GM18873 (cell line): Measurements from ENCODE around the gene RMI2.

ENCODE experiments used
- ATAC-seq: cut with Tn5 transposase; IDR thresholded peaks from one replicate; pipeline ENCODE4 v1.9.1; 2021; ENCODE audit warnings: mild to moderate bottlenecking, moderate library complexity, moderate number of reproducible peaks; ENCODE audit not compliant: unreplicated experiment, low FRiP score

Gene RMI2

DNA sequence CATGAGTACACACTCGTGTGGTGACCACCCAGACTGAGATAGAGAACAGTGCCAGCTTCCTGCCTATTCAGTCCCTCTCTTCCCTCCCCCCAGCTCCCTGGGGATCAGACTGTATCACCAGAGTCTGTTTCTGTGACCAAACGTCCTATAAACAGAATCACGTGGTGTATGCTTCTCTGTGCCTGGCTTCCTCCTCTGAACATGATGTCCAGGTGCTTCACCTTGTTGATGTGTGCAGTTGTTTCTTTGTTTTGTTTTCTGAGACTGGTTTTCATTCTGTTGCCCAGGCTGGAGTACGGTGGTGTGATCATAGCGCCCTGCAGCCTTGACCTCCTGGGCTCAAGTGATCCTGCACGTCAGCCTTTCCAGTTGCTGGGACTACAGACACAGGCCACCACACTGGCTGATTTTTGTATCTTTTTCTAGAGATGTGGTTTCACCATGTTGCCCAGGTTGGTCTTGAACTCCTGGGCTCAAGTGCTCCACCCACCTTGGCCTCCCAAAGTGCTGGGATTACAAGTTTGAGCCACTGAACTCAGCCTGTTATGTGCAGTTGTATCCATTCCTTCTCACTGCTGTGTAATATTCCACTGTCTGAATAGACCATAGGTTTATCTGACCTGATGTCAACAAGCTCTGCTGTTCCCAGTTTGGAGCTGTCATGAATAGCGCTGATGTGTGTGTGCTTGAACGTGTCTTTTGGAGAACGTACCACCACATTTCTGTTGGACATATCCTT, 35.2 kb upstream of the RMI2 start:
- peak; percentile 63 for ATAC-seq

DNA sequence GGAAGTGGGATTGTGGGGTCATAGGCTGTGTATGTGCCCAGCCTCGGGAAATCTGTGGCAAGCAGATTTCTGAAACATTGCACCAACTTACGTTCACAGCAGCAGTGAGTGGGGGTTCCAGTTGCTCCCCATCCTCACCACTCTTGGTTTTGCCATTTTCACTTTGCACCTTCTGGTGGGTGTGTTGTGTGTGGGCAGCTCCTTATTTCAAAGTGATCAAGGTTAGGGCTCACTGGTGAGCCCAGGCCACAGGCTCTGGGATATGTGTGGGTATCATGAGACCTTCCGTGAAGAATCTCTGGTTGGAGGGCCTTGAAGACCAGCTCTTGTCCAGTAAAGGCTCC, 34.7 kb upstream of the RMI2 start:
- ATAC-seq = no peak

DNA sequence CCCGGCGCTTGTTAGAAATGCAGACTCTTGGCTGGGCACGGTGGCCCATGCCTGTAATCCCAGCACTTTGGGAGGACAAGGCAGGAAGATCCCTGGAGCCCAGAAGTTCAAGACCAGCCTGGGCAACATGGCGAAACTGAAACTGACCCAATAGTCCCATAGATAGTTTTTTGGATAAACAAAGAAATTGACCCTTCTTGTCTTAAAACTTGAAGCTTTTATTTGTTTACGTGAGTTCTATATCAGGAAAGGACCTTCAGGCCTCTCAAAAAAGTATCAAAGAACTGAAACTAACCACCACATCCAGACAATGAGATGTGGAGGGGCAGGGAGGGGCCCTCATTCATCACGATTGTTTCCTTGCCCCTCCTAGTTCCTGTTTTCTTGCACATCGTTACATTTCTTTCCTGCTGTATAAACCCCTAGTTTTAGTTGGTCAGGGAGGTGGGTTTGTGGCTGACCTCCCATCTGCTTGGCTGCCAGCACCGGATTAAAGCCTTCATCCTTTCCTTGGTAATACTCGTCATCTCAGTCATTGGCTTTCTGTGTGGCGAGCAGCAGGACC, 34.2 kb upstream of the RMI2 start:
- peak; percentile 35 for ATAC-seq

DNA sequence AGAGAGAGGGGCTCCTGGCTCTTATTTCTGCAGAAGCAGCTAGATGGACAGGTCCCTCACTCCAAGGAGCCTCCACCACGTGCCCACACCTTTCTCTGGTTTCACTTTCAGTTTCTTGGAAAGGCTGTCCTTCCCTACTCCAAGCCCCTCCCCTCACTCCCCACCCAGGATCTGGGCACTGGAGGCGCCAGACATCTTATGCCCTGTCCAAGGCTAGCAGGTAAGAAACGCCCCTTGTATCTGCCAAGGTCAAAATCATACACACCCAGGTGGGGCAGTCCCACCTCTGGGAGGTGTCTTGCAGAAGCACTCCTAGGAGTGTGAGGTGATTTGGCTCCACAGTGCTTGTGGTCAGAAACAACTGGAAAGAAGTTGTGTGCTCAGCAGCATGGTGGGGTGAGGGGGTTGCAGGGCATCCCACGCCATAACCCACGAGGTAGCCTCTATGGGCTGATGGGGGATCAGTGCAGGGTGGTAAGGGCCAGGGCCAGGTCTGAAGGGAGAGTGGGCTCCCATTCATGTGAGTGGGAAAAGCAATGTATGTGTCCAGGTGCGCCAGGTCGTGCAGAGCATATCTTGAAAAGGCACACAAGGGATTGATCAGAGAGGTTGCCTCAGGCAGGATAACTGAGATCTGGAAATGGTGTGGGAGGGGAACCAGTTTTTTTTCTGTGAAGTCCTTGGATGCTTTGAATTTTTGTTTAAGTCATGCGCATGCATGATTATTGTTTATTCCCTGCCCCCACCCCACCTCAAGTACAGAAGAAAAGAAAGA, 32.4 kb upstream of the RMI2 start:
- ATAC-seq = no peak

DNA sequence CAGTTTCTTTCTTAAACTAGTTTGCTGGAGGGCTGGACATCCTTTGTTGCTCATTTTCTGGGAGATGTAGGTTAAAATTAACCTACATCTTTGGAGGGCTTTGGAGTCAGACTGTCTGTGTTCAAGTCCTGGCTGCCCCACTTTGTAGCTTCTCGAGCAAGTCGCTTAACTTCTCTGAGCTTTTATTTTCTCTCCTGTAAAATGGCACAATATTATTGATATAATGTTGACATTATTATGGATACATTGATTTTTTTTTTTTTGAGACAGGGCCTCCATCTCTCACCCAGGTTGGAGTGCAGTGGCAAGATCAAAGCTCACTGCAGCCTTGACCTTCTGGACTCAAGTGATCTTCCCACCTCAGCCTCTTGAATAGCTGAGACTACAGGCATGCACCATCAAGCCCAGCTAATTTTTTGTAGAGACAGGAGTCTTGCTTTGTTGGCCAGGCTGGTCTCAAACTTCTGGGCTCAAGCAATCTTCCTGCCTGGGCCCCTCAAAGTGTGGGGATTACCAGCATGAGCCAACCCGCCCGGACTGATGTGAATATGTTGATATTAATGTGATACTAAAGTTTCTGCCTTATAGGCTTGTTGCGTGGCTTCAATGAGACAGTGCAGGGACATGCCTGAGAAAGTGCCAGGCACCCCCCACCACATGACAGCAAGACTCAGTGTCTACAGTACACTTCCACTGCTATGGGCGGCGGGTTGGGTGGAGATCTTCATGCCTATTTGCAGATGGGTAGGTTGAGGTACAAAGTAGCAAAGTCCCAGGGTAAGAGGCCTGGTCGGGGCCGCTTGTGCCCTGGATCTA, 31.6 kb upstream of the RMI2 start:
- no peak for ATAC-seq

DNA sequence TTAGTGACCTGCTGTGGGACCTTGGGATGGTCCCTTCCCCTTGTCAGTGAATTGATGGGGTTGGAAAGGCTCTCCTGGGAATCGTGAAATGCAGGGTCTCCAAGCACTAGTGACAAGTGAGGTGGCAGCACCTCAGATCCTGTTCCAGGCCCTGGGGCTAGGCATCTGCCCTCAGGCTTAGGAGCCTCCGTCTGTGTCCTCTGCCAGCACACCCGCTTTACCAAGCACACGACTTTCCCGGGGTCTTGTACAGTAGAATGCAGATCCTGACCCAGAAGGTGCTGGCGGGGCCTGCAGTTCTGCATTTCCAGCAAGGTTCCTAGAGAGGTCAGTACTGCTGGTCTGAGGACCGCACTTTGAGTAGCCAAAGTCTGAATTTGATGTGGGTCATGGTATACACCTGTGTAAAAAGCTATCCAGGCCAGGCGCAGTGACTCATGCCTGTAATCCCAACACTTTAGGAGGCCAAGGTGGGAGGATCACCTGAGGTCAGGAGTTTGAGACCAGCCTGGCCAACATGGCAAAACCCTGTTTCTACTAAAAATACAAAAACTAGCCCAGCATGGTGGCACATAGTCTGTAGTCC, 30.9 kb upstream of the RMI2 start:
- ATAC-seq = no peak

DNA sequence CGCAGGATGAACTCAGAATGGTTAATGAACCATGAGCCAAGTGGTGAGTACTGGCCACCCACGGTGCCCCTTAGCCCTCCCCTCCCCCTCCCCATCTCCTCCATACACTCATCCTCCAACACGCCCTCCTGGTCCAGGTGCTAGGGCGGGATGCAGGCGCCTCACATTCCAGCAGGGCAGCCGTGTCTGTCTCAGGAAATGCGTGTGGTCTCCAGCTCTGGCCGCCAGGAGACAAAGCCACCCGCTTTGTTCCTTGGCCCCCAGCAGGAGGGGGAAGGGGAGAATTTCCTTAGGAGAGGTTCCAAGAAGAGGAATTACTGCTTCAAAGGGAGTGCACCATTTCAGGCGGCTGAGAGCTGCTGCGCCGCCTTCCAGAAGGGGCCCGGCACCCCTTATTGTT, 29.7 kb upstream of the RMI2 start:
- no peak for ATAC-seq

DNA sequence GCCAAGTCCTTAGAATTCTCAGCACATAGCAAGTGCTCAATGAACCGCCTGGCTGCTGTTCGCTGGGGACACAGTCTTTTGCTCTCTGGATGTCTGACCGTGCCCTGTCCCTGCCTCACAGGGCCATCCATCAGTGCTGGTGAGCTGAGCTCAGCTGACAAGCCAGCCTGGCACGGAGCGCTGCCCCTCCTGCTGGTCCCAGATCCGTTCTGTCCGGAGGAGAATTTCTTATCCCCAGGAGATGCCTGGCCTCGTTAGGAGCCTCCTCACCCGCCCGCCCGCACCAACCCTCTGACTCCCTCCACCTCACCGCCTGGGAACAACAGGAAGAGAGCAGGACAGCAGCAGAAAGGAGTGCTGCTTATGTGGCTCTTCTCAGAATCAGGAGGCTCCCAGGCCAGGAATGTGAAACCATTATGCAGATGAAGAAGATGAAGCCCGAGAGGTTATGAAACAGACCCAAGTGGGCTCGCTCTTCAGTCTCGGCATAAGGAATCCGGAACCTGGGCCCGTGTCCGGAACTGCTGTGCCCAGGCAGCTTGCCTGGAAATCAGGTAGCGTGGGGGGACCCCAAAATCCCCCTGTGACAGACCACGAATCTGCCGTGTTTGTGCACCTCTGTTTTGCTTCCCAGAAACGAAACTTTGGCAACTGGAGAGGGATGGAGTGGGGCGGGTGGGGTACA, 28.8 kb upstream of the RMI2 start:
- ATAC-seq = no peak

DNA sequence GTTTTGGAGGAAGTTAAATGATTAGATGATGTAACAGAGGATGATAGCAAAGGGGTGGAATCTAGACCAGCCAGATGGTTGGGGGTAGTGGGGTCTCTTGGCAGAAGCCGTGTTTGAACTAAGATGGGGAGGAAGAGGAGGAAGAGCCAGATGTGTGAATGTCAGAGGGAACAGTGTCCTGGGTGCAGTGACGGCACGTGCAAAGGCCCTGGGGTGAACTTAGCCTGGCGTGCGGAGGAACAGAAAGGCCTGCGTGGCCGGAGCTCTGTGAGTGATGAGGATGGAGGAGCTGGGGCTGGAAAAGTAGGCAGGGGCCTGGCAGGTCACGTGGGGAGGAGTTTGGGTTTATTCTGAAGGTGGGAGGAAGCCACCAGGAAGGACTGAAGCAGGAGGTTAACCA, 26.4 kb upstream of the RMI2 start:
- ATAC-seq = no peak

DNA sequence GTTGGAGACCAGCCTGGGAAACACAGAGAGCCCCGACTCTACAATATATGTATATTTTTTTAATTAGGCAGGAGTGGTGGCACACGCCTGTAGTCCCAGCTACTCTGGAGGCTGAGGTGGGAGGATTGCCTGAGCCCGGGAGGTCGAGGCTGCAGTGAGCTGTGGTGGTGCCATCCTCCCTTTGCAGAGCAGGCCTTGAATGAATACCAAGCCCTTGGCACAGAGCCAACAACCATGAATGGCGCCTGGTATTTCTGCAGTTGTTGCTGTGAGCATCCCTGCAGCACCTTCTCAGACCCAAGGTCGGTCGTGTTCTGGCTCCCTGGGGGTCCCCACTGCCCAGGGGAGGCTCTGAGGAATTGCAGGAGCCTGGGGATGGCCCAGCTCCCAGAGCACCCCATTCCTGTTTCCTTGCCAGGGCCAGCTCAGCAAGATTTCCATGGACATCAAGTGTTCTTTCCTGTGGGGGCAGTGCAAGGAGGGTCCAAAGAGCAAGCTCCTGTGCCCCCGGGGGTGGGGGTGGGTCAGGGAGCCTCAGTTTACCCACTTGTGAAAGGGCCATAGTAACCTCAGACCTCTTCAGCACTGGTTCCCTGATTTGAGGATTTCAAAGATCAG, 25.6 kb upstream of the RMI2 start:
- no peak for ATAC-seq

DNA sequence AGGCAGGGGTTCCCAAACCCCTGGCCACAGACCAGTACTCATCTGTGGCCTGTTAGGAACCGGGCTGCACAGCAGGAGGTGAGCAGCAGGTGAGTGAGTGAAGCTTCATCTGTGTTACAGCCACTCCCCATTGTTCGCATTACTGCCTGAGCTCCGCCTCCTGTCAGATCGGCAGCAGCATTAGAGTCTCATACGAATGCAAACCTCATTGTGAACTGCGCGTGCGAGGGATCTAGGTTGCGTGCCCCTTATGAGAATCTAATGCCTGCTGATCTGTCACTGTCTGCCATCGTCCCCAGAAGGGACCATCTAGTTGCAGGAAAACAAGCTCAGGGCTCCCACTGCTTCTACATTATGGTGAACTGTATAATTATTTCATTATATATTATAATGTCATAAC, 25.1 kb upstream of the RMI2 start:
- ATAC-seq = no peak

DNA sequence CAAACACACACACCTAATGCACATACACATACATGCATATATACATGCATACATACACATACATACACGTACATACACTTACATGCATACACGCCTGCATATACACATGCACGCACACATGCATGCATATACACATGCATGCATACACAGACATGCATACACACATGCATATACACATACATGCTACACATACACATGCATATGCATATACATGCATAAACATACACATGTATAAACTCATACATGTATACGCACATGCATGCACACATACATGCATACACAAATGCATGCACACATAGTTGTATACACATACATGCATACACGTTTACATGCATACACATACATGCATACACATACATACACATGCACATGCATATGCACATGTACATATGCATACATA, 23.6 kb upstream of the RMI2 start:
- no peak for ATAC-seq

DNA sequence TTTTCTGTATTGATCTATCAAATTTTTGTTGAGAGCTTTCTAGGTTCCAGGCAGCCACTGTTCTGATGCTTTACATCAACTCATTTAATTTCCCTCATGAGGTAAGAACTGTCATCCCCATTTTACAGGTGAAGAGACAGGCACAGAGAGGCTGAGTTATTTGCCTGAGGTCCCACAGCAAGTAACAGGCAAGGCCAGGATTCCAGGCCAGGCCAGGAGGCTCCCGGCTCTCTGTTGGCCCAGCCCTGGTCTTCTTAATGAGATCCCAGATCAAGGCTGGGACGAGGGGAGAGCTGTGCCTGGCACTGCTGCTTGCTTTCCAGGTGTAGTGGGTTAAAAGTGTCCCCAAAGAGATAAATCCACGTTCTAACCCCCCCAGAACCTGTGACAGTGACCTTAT, 22.4 kb upstream of the RMI2 start:
- ATAC-seq = no peak

DNA sequence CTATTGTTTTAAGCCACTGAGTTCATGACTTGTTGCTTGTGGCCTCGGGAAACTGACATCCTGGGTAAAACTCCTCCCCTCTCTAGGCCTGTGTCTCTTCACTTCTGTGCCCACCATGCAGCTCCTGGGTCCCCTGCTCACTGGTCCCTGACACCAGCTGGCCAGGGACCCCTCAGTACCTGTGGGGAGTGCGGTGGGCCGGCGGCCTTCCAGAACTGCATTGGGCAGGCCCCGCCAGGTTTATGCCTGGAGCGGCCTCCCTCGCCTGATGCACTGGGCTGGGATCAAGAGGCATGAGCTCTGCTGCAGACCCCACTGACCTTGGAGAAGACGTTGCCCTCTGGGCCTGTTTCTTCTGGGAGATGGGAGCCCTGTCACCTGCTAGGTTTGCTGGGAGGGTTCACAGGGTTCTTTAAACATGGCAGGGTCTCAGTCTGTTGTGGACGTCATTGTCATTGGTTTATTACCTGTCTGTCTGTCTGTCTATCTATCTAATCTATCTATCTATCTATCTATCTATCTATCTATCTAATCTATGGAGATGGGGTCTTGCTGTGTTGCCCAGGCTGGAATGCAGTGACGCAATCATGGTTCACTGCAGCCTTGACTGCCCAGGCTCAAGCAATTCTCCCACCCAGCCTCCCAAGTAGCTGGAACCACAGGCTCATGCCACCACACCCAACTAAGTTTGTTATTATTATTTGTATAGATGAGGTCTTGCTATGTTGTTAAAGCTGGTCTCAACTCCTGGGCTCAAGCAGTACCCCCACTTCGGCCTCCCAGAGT, 21.5 kb upstream of the RMI2 start:
- ATAC-seq = no peak

DNA sequence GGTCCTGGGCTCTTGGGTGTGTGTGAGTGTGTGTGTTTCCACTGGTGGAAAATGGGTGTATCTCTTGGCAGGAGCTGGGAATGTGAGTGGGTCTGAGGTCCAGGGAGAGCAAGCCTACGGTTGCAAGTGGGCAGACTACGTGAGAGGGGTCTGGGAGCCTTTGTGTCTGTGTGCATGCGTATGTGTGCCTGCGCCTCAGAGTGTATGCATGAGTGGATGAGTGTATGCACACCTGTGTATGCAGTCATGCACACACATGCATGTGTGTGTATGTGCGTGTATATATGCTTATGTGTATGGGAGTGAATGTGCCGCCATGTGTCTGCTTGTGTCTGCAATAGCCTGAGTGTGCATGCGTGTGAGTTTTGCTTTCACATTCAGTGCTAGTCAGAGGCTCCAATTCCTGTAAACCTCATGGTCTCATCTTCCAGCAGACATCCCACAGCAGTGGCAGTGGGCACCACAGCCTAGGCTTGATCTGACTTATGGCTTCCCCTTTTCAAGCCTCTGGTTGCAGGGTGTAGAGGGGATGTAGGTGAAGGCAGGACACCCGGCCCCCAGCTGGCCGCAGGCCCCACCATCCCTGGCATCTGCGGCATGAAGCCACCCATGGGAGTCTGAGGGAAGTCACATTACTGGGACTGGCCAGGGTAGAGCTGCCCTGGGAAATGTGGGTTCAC, 19.7 kb upstream of the RMI2 start:
- ATAC-seq = no peak

DNA sequence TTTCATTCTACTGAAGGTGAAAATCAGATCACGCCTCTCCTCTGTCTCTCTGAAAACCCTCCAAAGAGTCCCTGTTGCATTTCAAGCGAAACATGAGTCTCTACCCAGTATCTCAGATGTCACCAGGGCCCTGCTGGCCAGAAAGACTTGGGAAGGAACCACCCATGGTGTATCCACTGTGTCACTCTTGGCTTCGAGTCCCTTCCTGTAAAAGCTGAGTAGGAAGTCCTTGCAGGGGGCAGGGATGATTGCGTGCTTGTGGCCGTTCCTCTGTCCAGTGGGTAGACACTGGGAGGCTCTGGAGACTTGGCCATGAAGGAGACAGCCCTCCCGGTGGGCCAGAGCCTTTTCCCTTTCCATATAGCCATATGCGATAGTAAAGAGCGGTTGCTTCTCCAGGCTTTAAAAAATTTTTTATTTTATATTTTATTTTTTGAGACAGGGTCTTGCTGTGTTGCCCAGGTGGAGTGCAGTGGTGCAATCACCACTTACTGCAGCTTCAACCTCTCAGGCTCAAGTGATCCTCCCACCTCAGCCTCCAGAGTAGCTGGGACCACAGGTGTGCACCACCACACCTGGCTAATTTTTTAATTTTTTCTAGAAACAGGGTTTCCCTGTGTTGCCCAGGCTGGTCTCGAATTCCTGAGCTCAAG, 19.0 kb upstream of the RMI2 start:
- no peak for ATAC-seq

DNA sequence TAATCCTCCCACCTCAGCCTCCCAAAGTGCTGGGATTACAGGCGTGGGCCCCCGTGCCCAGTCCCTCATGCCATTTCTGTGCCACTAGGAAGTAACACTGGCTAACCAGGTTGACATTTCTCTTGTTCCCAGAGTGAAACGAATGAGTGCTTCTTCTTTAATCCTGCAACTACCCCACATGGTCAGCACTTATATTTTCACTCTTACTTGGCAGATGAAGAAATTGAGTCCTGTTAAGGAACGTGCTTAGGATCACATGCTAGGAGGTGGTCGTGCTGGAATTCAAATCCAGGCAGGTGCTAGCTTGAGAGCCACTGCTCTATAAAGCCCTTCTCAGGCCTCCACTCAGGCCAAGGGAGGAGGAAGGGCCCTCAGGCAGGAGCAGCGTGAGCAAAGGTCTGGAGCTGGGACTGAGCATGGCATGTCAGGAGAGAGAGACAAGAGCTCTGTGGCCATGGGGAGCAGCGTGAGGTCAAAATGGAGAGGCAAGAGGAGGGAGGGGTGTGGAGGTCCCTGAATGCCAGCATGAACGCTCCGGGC, 18.5 kb upstream of the RMI2 start:
- no peak for ATAC-seq
